Measurements from ENCODE around the gene FAM110D.
A peak's percentile ranks its signal among the peaks of the same experiment; 100 is the strongest.

Gene FAM110D

GRCh38 chr1:26127235-26128163 lies 31.4 kb upstream of the FAM110D start:
- no peak for FAIRE-seq

GRCh38 chr1:26129778-26130177 lies 29.1 kb upstream of the FAM110D start:
- FAIRE-seq: no peak

More at GRCh38 chr1:26127235-26128163, 31.4 kb upstream of the FAM110D start:
- DNase-seq (ENCODE audit: extremely low spot score, insufficient read length, low read depth): no peak

GRCh38 chr1:26130695-26131094 lies 28.2 kb upstream of the FAM110D start:
- FAIRE-seq: no peak
- DNase-seq (ENCODE audit: extremely low spot score, insufficient read length, low read depth): no peak

More at GRCh38 chr1:26129778-26130177, 29.1 kb upstream of the FAM110D start:
- no peak for DNase-seq (ENCODE audit: extremely low spot score, insufficient read length, low read depth)

GRCh38 chr1:26132128-26132833 lies 26.6 kb upstream of the FAM110D start:
- DNase-seq (ENCODE audit: extremely low spot score, insufficient read length, low read depth) (no peak), FAIRE-seq (no peak)

GRCh38 chr1:26132834-26133167 lies 26.1 kb upstream of the FAM110D start:
- DNase-seq (ENCODE audit: extremely low spot score, insufficient read length, low read depth) (no peak), FAIRE-seq (no peak)

- no peak for DNase-seq (ENCODE audit: extremely low spot score, insufficient read length, low read depth)
- FAIRE-seq: no peak
These were observed 24.4 kb upstream of the FAM110D start for GRCh38 chr1:26134466-26134865.

GRCh38 chr1:26138974-26139558 lies 19.8 kb upstream of the FAM110D start:
- FAIRE-seq: no peak
- no peak for DNase-seq (ENCODE audit: extremely low spot score, insufficient read length, low read depth)

GRCh38 chr1:26142159-26142558 lies 16.7 kb upstream of the FAM110D start:
- FAIRE-seq (no peak), DNase-seq (ENCODE audit: extremely low spot score, insufficient read length, low read depth) (no peak)

- DNase-seq (ENCODE audit: extremely low spot score, insufficient read length, low read depth) (no peak), FAIRE-seq (peak; percentile 92)
These were observed 13.6 kb upstream of the FAM110D start for GRCh38 chr1:26145041-26145959.

GRCh38 chr1:26145960-26146294 lies 13.0 kb upstream of the FAM110D start:
- FAIRE-seq (no peak), DNase-seq (ENCODE audit: extremely low spot score, insufficient read length, low read depth) (no peak)

- FAIRE-seq (no peak), DNase-seq (ENCODE audit: extremely low spot score, insufficient read length, low read depth) (no peak)
These were observed 10.0 kb upstream of the FAM110D start for GRCh38 chr1:26148887-26149286.

GRCh38 chr1:26153966-26154532 lies 4.8 kb upstream of the FAM110D start:
- no peak for DNase-seq (ENCODE audit: extremely low spot score, insufficient read length, low read depth)
- no peak for FAIRE-seq

- DNase-seq (ENCODE audit: extremely low spot score, insufficient read length, low read depth): no peak
- no peak for FAIRE-seq
These were observed 4.1 kb upstream of the FAM110D start for GRCh38 chr1:26154750-26155149.

GRCh38 chr1:26155370-26156284 lies 3.3 kb upstream of the FAM110D start:
- DNase-seq (ENCODE audit: extremely low spot score, insufficient read length, low read depth) (no peak), FAIRE-seq (no peak)

GRCh38 chr1:26156285-26157038 lies 2.4 kb upstream of the FAM110D start:
- FAIRE-seq (no peak), DNase-seq (ENCODE audit: extremely low spot score, insufficient read length, low read depth) (no peak)

- no peak for DNase-seq (ENCODE audit: extremely low spot score, insufficient read length, low read depth)
- FAIRE-seq: no peak
These were observed 490 bp upstream of the FAM110D start for GRCh38 chr1:26158271-26158907.

GRCh38 chr1:26159743-26160039 lies 812 bp downstream of the FAM110D start:
- no peak for DNase-seq (ENCODE audit: extremely low spot score, insufficient read length, low read depth)
- FAIRE-seq: no peak
